Ishikawa (cell line): ENCODE data around the gene RNF4.

Experiments
- CEBPB ChIP-seq: IDR thresholded peaks from 2 replicates; pipeline ENCODE4 v1.6.1; 2012
- NFIC ChIP-seq: IDR thresholded peaks from 2 replicates; pipeline ENCODE4 v1.6.1; 2012
- RAD21 ChIP-seq: IDR thresholded peaks from 2 replicates; pipeline ENCODE4 v1.6.1; 2012; ENCODE audit warnings: low read depth
- TAF1 ChIP-seq: IDR thresholded peaks from 2 replicates; pipeline ENCODE4 v1.6.1; 2012; ENCODE audit warnings: low read depth, mild to moderate bottlenecking
- TCF12 ChIP-seq: IDR thresholded peaks from 2 replicates; pipeline ENCODE4 v1.6.1; 2012; ENCODE audit warnings: low read depth
- TEAD4 ChIP-seq: IDR thresholded peaks from 2 replicates; pipeline ENCODE4 v1.6.1; 2012

- TF ChIP-seq RAD21 (no peak), NFIC (no peak), TCF12 (no peak), TEAD4 (no peak), CEBPB (no peak), TAF1 (no peak)
These were observed 43.4 kb upstream of the RNF4 start for GRCh38 chr4:2425386-2426068.
